ENCODE data around the gene ACRV1. TPM values are rescaled to one million over a fixed set of nuclear protein-coding genes. Genes with fewer than 3 reads are reported as not detected.
A peak's percentile ranks its signal among the peaks of the same experiment; 100 is the strongest.

Gene ACRV1
- total and polyA plus RNA-seq, 2 of the 13 experiments (the other 11 are each of a cell fraction or from before 2014, with no cell fraction given) = not detected

DNA sequence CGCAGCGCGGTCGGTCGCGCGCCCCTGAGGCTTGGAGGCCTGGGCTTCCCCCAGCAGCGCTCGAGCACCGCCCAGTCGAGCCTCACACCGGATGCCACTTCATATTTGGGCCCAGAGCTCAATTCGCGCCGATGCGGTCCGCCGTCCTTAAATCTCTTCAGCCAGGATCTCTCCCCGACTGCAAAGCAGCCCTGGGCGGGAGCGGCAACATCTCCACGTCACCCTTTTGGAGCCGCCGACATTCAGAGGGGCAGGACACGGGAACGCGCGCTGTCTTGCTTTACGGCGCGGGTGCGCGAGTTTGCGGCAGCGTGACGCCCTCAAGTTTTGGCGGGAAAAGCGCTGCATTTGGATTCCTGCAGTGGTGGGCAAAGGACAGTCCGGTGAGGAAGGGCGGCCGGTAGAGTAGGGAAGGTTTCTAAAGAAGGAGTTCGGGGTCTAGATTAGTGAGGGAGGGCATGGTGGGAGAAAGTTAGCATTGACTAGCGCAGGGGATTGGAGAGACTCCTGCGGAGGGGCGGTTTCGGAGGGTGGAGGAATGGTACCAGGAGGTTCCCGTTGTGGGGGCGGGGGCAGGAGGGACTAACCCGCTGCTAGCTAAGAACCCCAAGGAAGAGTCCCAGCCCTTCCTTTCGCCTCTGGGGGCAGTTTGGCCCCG lies 54.9 kb downstream of the ACRV1 start (continued):
- TF ChIP-seq, protein P1, sequence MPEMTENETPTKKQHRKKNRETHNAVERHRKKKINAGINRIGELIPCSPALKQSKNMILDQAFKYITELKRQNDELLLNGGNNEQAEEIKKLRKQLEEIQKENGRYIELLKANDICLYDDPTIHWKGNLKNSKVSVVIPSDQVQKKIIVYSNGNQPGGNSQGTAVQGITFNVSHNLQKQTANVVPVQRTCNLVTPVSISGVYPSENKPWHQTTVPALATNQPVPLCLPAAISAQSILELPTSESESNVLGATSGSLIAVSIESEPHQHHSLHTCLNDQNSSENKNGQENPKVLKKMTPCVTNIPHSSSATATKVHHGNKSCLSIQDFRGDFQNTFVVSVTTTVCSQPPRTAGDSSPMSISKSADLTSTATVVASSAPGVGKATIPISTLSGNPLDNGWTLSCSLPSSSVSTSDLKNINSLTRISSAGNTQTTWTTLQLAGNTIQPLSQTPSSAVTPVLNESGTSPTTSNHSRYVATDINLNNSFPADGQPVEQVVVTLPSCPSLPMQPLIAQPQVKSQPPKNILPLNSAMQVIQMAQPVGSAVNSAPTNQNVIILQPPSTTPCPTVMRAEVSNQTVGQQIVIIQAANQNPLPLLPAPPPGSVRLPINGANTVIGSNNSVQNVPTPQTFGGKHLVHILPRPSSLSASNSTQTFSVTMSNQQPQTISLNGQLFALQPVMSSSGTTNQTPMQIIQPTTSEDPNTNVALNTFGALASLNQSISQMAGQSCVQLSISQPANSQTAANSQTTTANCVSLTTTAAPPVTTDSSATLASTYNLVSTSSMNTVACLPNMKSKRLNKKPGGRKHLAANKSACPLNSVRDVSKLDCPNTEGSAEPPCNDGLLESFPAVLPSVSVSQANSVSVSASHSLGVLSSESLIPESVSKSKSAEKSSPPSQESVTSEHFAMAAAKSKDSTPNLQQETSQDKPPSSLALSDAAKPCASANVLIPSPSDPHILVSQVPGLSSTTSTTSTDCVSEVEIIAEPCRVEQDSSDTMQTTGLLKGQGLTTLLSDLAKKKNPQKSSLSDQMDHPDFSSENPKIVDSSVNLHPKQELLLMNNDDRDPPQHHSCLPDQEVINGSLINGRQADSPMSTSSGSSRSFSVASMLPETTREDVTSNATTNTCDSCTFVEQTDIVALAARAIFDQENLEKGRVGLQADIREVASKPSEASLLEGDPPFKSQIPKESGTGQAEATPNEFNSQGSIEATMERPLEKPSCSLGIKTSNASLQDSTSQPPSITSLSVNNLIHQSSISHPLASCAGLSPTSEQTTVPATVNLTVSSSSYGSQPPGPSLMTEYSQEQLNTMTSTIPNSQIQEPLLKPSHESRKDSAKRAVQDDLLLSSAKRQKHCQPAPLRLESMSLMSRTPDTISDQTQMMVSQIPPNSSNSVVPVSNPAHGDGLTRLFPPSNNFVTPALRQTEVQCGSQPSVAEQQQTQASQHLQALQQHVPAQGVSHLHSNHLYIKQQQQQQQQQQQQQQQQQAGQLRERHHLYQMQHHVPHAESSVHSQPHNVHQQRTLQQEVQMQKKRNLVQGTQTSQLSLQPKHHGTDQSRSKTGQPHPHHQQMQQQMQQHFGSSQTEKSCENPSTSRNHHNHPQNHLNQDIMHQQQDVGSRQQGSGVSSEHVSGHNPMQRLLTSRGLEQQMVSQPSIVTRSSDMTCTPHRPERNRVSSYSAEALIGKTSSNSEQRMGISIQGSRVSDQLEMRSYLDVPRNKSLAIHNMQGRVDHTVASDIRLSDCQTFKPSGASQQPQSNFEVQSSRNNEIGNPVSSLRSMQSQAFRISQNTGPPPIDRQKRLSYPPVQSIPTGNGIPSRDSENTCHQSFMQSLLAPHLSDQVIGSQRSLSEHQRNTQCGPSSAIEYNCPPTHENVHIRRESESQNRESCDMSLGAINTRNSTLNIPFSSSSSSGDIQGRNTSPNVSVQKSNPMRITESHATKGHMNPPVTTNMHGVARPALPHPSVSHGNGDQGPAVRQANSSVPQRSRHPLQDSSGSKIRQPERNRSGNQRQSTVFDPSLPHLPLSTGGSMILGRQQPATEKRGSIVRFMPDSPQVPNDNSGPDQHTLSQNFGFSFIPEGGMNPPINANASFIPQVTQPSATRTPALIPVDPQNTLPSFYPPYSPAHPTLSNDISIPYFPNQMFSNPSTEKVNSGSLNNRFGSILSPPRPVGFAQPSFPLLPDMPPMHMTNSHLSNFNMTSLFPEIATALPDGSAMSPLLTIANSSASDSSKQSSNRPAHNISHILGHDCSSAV (CRISPR knock-in tag; IDR thresholded peaks at IDR 0.05; ENCODE audit: borderline replicate concordance) = no peak; the same call in 1 of the 2 replicates
- peak; percentile 96 for TF ChIP-seq ZNF761 (CRISPR knock-in tag; conservative IDR thresholded peaks at IDR 0.05)
- TF ChIP-seq AHR (CRISPR knock-in tag; IDR thresholded peaks at IDR 0.05) = no peak; the same call in 1 of the 2 replicates
- TF ChIP-seq, protein P2, sequence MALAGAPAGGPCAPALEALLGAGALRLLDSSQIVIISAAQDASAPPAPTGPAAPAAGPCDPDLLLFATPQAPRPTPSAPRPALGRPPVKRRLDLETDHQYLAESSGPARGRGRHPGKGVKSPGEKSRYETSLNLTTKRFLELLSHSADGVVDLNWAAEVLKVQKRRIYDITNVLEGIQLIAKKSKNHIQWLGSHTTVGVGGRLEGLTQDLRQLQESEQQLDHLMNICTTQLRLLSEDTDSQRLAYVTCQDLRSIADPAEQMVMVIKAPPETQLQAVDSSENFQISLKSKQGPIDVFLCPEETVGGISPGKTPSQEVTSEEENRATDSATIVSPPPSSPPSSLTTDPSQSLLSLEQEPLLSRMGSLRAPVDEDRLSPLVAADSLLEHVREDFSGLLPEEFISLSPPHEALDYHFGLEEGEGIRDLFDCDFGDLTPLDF (CRISPR knock-in tag; IDR thresholded peaks at IDR 0.05) = peak; percentile 99
- TF ChIP-seq, protein P3, sequence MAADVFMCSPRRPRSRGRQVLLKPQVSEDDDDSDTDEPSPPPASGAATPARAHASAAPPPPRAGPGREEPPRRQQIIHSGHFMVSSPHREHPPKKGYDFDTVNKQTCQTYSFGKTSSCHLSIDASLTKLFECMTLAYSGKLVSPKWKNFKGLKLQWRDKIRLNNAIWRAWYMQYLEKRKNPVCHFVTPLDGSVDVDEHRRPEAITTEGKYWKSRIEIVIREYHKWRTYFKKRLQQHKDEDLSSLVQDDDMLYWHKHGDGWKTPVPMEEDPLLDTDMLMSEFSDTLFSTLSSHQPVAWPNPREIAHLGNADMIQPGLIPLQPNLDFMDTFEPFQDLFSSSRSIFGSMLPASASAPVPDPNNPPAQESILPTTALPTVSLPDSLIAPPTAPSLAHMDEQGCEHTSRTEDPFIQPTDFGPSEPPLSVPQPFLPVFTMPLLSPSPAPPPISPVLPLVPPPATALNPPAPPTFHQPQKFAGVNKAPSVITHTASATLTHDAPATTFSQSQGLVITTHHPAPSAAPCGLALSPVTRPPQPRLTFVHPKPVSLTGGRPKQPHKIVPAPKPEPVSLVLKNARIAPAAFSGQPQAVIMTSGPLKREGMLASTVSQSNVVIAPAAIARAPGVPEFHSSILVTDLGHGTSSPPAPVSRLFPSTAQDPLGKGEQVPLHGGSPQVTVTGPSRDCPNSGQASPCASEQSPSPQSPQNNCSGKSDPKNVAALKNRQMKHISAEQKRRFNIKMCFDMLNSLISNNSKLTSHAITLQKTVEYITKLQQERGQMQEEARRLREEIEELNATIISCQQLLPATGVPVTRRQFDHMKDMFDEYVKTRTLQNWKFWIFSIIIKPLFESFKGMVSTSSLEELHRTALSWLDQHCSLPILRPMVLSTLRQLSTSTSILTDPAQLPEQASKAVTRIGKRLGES (CRISPR knock-in tag; IDR thresholded peaks at IDR 0.05; ENCODE audit: borderline replicate concordance) = 0 out of 2 replicates have a peak, but pooled peaks have one; percentile 76
- peak; percentile 89; the same call in 1 of the 2 replicates for TF ChIP-seq ZSCAN21 (CRISPR knock-in tag; IDR thresholded peaks at IDR 0.05; ENCODE audit: borderline replicate concordance)
- TF ChIP-seq ZNF230 (CRISPR knock-in tag; IDR thresholded peaks at IDR 0.05) = peak; percentile 87; the same call in 1 of the 2 replicates
- TF ChIP-seq ZNF446 (CRISPR knock-in tag; IDR thresholded peaks at IDR 0.05) = 0 out of 2 replicates have a peak, but pooled peaks have one; percentile 77
- TF ChIP-seq, protein P4, sequence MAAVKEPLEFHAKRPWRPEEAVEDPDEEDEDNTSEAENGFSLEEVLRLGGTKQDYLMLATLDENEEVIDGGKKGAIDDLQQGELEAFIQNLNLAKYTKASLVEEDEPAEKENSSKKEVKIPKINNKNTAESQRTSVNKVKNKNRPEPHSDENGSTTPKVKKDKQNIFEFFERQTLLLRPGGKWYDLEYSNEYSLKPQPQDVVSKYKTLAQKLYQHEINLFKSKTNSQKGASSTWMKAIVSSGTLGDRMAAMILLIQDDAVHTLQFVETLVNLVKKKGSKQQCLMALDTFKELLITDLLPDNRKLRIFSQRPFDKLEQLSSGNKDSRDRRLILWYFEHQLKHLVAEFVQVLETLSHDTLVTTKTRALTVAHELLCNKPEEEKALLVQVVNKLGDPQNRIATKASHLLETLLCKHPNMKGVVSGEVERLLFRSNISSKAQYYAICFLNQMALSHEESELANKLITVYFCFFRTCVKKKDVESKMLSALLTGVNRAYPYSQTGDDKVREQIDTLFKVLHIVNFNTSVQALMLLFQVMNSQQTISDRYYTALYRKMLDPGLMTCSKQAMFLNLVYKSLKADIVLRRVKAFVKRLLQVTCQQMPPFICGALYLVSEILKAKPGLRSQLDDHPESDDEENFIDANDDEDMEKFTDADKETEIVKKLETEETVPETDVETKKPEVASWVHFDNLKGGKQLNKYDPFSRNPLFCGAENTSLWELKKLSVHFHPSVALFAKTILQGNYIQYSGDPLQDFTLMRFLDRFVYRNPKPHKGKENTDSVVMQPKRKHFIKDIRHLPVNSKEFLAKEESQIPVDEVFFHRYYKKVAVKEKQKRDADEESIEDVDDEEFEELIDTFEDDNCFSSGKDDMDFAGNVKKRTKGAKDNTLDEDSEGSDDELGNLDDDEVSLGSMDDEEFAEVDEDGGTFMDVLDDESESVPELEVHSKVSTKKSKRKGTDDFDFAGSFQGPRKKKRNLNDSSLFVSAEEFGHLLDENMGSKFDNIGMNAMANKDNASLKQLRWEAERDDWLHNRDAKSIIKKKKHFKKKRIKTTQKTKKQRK (IDR thresholded peaks at IDR 0.05; ENCODE audit: low read length) = no peak
- TF ChIP-seq TCF7L2 (IDR thresholded peaks at IDR 0.05; ENCODE audit: low read depth, low read length) = no peak
- no peak for TF ChIP-seq IKZF1 (IDR thresholded peaks at IDR 0.05)
- peak; percentile 76; the same call in 1 of the 2 replicates for TF ChIP-seq MEIS2 (CRISPR knock-in tag; IDR thresholded peaks at IDR 0.05)
- peak; percentile 89 for TF ChIP-seq ZNF891 (CRISPR knock-in tag; IDR thresholded peaks at IDR 0.05)

Data from HepG2 (cell line).